ENCODE measurements around the gene RYR1.

Gene RYR1

DNA sequence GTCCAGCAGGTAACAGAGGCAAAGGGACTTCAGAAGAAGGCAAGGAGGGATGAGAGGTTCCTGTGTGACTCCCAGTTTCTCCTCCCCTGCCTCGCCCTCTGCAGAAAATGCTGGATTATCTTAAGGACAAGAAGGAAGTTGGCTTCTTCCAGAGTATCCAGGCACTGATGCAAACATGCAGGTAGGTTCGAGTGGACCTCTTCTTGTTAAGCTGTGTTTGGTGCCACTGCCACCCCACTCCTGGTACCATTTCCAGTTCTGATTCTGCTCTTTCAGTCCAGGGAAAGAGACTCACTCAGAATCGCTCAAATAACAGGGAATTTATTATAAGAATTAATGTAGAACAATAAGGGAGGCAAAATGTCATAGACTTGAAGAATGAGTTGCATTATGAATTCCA, 101.7 kb downstream of the RYR1 start:
- Histone ChIP-seq H3K36me3 (ENCODE audit: control insufficient read depth, low read length) (no peaks in the 10 kb centered on the region), H3K9me2 (replicated peaks; ENCODE audit: control insufficient read depth, low read length) (no peaks in the 10 kb centered on the region), H4K20me1 (ENCODE audit: control insufficient read depth, insufficient read depth, low read depth, low read length) (no peaks in the 10 kb centered on the region), H3K4me3 (ENCODE audit: low read length) (no peak overlapping the region), H3K4me1 (ENCODE audit: control insufficient read depth, low read length) (peaks cover 20% of the 10 kb centered on the region), H3K27me3 (ENCODE audit: control insufficient read depth, low read length) (no peaks in the 10 kb centered on the region), H3F3A (ENCODE audit: control insufficient read depth, insufficient read depth) (peaks cover 3% of the 10 kb centered on the region; the same call in 1 of the 2 replicates), H3K27ac (ENCODE audit: low read depth, low read length) (no peak overlapping the region), H3K79me2 (ENCODE audit: control insufficient read depth, low read length) (no peaks in the 10 kb centered on the region), H3K4me2 (ENCODE audit: low read length) (no peak overlapping the region), H3K9me3 (ENCODE audit: control insufficient read depth, insufficient read depth, low read length) (peaks cover 17% of the 10 kb centered on the region; the same call in 1 of the 2 replicates)
- TF ChIP-seq, protein P1, sequence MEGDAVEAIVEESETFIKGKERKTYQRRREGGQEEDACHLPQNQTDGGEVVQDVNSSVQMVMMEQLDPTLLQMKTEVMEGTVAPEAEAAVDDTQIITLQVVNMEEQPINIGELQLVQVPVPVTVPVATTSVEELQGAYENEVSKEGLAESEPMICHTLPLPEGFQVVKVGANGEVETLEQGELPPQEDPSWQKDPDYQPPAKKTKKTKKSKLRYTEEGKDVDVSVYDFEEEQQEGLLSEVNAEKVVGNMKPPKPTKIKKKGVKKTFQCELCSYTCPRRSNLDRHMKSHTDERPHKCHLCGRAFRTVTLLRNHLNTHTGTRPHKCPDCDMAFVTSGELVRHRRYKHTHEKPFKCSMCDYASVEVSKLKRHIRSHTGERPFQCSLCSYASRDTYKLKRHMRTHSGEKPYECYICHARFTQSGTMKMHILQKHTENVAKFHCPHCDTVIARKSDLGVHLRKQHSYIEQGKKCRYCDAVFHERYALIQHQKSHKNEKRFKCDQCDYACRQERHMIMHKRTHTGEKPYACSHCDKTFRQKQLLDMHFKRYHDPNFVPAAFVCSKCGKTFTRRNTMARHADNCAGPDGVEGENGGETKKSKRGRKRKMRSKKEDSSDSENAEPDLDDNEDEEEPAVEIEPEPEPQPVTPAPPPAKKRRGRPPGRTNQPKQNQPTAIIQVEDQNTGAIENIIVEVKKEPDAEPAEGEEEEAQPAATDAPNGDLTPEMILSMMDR (IDR thresholded peaks at IDR 0.05; ENCODE audit: low read depth, low read length, poor library complexity, severe bottlenecking), result no peak
- no peak for TF ChIP-seq EZH2phosphoT487 (IDR thresholded peaks at IDR 0.05; ENCODE audit: borderline replicate concordance, low read length)

- TF ChIP-seq, protein P1 (IDR thresholded peaks at IDR 0.05; ENCODE audit: low read depth, low read length, poor library complexity, severe bottlenecking), result no peak
- no peak for TF ChIP-seq EZH2phosphoT487 (IDR thresholded peaks at IDR 0.05; ENCODE audit: borderline replicate concordance, low read length)
- no peak overlapping the region for H3K4me2 ChIP-seq (ENCODE audit: low read length)
- no peak overlapping the region for H3K4me3 ChIP-seq (ENCODE audit: low read length)
- no peaks in the 10 kb centered on the region for H3K79me2 ChIP-seq (ENCODE audit: control insufficient read depth, low read length)
- H3F3A ChIP-seq (ENCODE audit: control insufficient read depth, insufficient read depth), result peaks cover 6% of the 10 kb centered on the region
- no peaks in the 10 kb centered on the region for H3K9me2 ChIP-seq (replicated peaks; ENCODE audit: control insufficient read depth, low read length)
- H4K20me1 ChIP-seq (ENCODE audit: control insufficient read depth, insufficient read depth, low read depth, low read length), result no peaks in the 10 kb centered on the region
- no peaks in the 10 kb centered on the region for H3K27me3 ChIP-seq (ENCODE audit: control insufficient read depth, low read length)
- no peak overlapping the region for H3K27ac ChIP-seq (ENCODE audit: low read depth, low read length)
- no peaks in the 10 kb centered on the region for H3K36me3 ChIP-seq (ENCODE audit: control insufficient read depth, low read length)
- peaks cover 17% of the 10 kb centered on the region; the same call in 1 of the 2 replicates for H3K9me3 ChIP-seq (ENCODE audit: control insufficient read depth, insufficient read depth, low read length)
- peaks cover 20% of the 10 kb centered on the region for H3K4me1 ChIP-seq (ENCODE audit: control insufficient read depth, low read length)
These were observed 103.8 kb downstream of the RYR1 start for GRCh38 chr19:38537071-38537936.

GRCh38 chr19:38538386-38538785, 104.9 kb downstream of the RYR1 start:
- Histone ChIP-seq H3K4me2 (ENCODE audit: low read length) (peak overlapping the region; percentile 56), H3F3A (ENCODE audit: control insufficient read depth, insufficient read depth) (peaks cover 6% of the 10 kb centered on the region), H3K4me3 (ENCODE audit: low read length) (peak overlapping the region; percentile 36), H4K20me1 (ENCODE audit: control insufficient read depth, insufficient read depth, low read depth, low read length) (no peaks in the 10 kb centered on the region), H3K27me3 (ENCODE audit: control insufficient read depth, low read length) (no peaks in the 10 kb centered on the region), H3K79me2 (ENCODE audit: control insufficient read depth, low read length) (no peaks in the 10 kb centered on the region), H3K4me1 (ENCODE audit: control insufficient read depth, low read length) (peaks cover 20% of the 10 kb centered on the region), H3K9me3 (ENCODE audit: control insufficient read depth, insufficient read depth, low read length) (peaks cover 17% of the 10 kb centered on the region; the same call in 1 of the 2 replicates), H3K9me2 (replicated peaks; ENCODE audit: control insufficient read depth, low read length) (no peaks in the 10 kb centered on the region), H3K36me3 (ENCODE audit: control insufficient read depth, low read length) (no peaks in the 10 kb centered on the region), H3K27ac (ENCODE audit: low read depth, low read length) (peak overlapping the region; percentile 40)
- TF ChIP-seq EZH2phosphoT487 (IDR thresholded peaks at IDR 0.05; ENCODE audit: borderline replicate concordance, low read length), result no peak
- TF ChIP-seq, protein P1 (IDR thresholded peaks at IDR 0.05; ENCODE audit: low read depth, low read length, poor library complexity, severe bottlenecking), result no peak
